DMS153 treated with DMSO at 0.1 percent for 48 hours (cell line): ENCODE measurements around the gene ARNT2.

ENCODE experiments used
- DNase-seq: peaks from one replicate; lab custom pipeline; 2025; ENCODE audit not compliant: unreplicated experiment; lab: John Stamatoyannopoulos, UW

ARNT2 gene

GRCh38 chr15:80441041-80441440 lies 36.9 kb downstream of the ARNT2 start:
- DNase-seq = no peak

GRCh38 chr15:80441714-80442113 lies 37.5 kb downstream of the ARNT2 start:
- DNase-seq = no peak

- no peak for DNase-seq
Observed at GRCh38 chr15:80442728-80443403, 38.7 kb downstream of the ARNT2 start.

- no peak for DNase-seq
Observed at GRCh38 chr15:80444680-80445251, 40.6 kb downstream of the ARNT2 start.

- no peak for DNase-seq
Observed at GRCh38 chr15:80445300-80446041, 41.3 kb downstream of the ARNT2 start.

- DNase-seq = no peak
Observed at GRCh38 chr15:80447077-80447476, 42.9 kb downstream of the ARNT2 start.

- DNase-seq = no peak
Observed at GRCh38 chr15:80449825-80450224, 45.6 kb downstream of the ARNT2 start.

GRCh38 chr15:80450811-80451321 lies 46.7 kb downstream of the ARNT2 start:
- DNase-seq = no peak

GRCh38 chr15:80452166-80452565 lies 48.0 kb downstream of the ARNT2 start:
- DNase-seq = no peak

GRCh38 chr15:80455051-80455648 lies 51.0 kb downstream of the ARNT2 start:
- DNase-seq = no peak

- peak; percentile 27 for DNase-seq
Observed at GRCh38 chr15:80455668-80456442, 51.7 kb downstream of the ARNT2 start.

- DNase-seq = no peak
Observed at GRCh38 chr15:80456517-80457492, 52.6 kb downstream of the ARNT2 start.

GRCh38 chr15:80457896-80458295 lies 53.7 kb downstream of the ARNT2 start:
- no peak for DNase-seq

- DNase-seq = no peak
Observed at GRCh38 chr15:80458580-80458979, 54.4 kb downstream of the ARNT2 start.

- DNase-seq = no peak
Observed at GRCh38 chr15:80459380-80459779, 55.2 kb downstream of the ARNT2 start.

GRCh38 chr15:80459818-80460217 lies 55.6 kb downstream of the ARNT2 start:
- no peak for DNase-seq

GRCh38 chr15:80461356-80462095 lies 57.3 kb downstream of the ARNT2 start:
- no peak for DNase-seq

GRCh38 chr15:80462111-80462510 lies 57.9 kb downstream of the ARNT2 start:
- no peak for DNase-seq
